HepG2 (cell line): ENCODE measurements around the gene FAM118A. TPM values are rescaled to one million over a fixed set of nuclear protein-coding genes. Genes with fewer than 3 reads are reported as not detected.
A peak's percentile ranks its signal among the peaks of the same experiment; 100 is the strongest.

Experiments used
- ARNT2 ChIP-seq: sonication (generic); formaldehyde crosslinking; IDR thresholded peaks from 2 replicates; pipeline ENCODE4 v1.8.0; 2022; ENCODE audit warnings: mild to moderate bottlenecking, low read depth, missing genetic modification reagents, moderate library complexity
- BORCS8-MEF2B ChIP-seq: sonication (generic); formaldehyde crosslinking; IDR thresholded peaks from 2 replicates; pipeline ENCODE4 v1.8.0; 2022; ENCODE audit warnings: mild to moderate bottlenecking, missing genetic modification reagents
- DMAP1 ChIP-seq: IDR thresholded peaks from 2 replicates; pipeline ENCODE4 v1.6.1; 2016
- ELF3 ChIP-seq: IDR thresholded peaks from 2 replicates; pipeline ENCODE4 v1.6.1; 2016; ENCODE audit warnings: missing genetic modification reagents, missing compliant biosample characterization
- ETV5 ChIP-seq: IDR thresholded peaks from 2 replicates; pipeline ENCODE4 v1.6.1; 2018; ENCODE audit warnings: missing biosample characterization, missing genetic modification reagents, inconsistent platforms, borderline replicate concordance
- EZH2 ChIP-seq: conservative IDR thresholded peaks from 2 replicates; pipeline ENCODE4 v1.6.1; 2012; ENCODE audit warnings: mild to moderate bottlenecking, low read depth, low read length, moderate library complexity
- HMG20A ChIP-seq: IDR thresholded peaks from 2 replicates; pipeline ENCODE4 v1.6.1; 2016; ENCODE audit warnings: borderline replicate concordance
- IRF1 ChIP-seq: sonication (generic); formaldehyde crosslinking; IDR thresholded peaks from 2 replicates; pipeline ENCODE4 v1.4.0; 2020; ENCODE audit warnings: low read depth, mild to moderate bottlenecking, missing genetic modification reagents
- KLF13 ChIP-seq: sonication (generic); formaldehyde crosslinking; IDR thresholded peaks from 2 replicates; pipeline ENCODE4 v1.4.0; 2020; ENCODE audit warnings: mild to moderate bottlenecking, missing genetic modification reagents
- NFKB2 ChIP-seq: sonication (generic); formaldehyde crosslinking; IDR thresholded peaks from 2 replicates; pipeline ENCODE4 v1.4.0; 2020; ENCODE audit warnings: missing genetic modification reagents, borderline replicate concordance
- REXO4 ChIP-seq: sonication (generic); formaldehyde crosslinking; IDR thresholded peaks from 2 replicates; pipeline ENCODE4 v1.8.0; 2022; ENCODE audit warnings: missing genetic modification reagents, mild to moderate bottlenecking, borderline replicate concordance
- RNF219 ChIP-seq: sonication (generic); formaldehyde crosslinking; IDR thresholded peaks from 2 replicates; pipeline ENCODE4 v1.5.0; 2020; ENCODE audit warnings: mild to moderate bottlenecking, missing genetic modification reagents
- SNAI1 ChIP-seq: sonication (generic); formaldehyde crosslinking; IDR thresholded peaks from 2 replicates; pipeline ENCODE4 v1.5.0; 2020; ENCODE audit warnings: mild to moderate bottlenecking, missing genetic modification reagents, borderline replicate concordance
- SRSF1 ChIP-seq: fragments of 200-400 bp; formaldehyde crosslinking; optimal IDR thresholded peaks from 2 replicates; pipeline ENCODE3; 2017; ENCODE audit warnings: mild to moderate bottlenecking, low read depth, low read length, moderate library complexity
- THYN1 ChIP-seq: sonication (generic); formaldehyde crosslinking; IDR thresholded peaks from 2 replicates; pipeline ENCODE4 v1.8.1; 2023; ENCODE audit warnings: low read depth, mild to moderate bottlenecking, moderate library complexity, missing genetic modification reagents, borderline replicate concordance
- ZNF7 ChIP-seq: IDR thresholded peaks from 2 replicates; pipeline ENCODE4 v1.6.1; 2016; ENCODE audit warnings: missing biosample characterization, missing genetic modification reagents
- polyA plus RNA-seq, 8 experiments: library from polyadenylated mRNA; depleted of rRNA in 3 of 8; stranded (reverse) in 7 of 8; unstranded in 1 of 8; fragments of >200 nt; fragmentation: Illumina TruSeq in 4 of 8; extraction: Trizol in 4 of 8; gene quantifications; 2 replicates each; pipeline versions ENCODE4 v1.2.1 to v1.2.3, GENCODE V29; 2011 to 2016; ENCODE audit warnings: low read depth in 4 of 8, missing spikeins in 1 of 8, mixed read lengths in 1 of 8; ENCODE audit not compliant: insufficient read depth in 1 of 8
- total RNA-seq, 5 experiments: library from RNA; depleted of rRNA; stranded (reverse); fragments of >200 nt; fragmentation: Illumina TruSeq; extraction: Trizol; gene quantifications; 2 replicates each; pipeline ENCODE4 v1.2.3, GENCODE V29; 2016; ENCODE audit warnings: low read depth in 1 of 5
- TF ChIP-seq, protein P1 (sequence below): sonication (generic); formaldehyde crosslinking; IDR thresholded peaks from 2 replicates; pipeline ENCODE4 v1.5.0; 2020; ENCODE audit warnings: missing genetic modification reagents, mild to moderate bottlenecking, borderline replicate concordance
- TF ChIP-seq, protein P2 (sequence below): IDR thresholded peaks from 2 replicates; pipeline ENCODE4 v1.6.1; 2016; ENCODE audit warnings: mild to moderate bottlenecking
- TF ChIP-seq, protein P3 (sequence below): sonication (generic); IDR thresholded peaks from 2 replicates; pipeline ENCODE4 v1.6.1; 2016; ENCODE audit warnings: low read depth, borderline replicate concordance
- TF ChIP-seq, protein P4 (sequence below): sonication (generic); formaldehyde crosslinking; IDR thresholded peaks from 2 replicates; pipeline ENCODE4 v1.4.0; 2020; ENCODE audit warnings: mild to moderate bottlenecking, missing genetic modification reagents

The FAM118A gene
- total and polyA plus RNA-seq, 2 of the 13 experiments (the other 11 are each of a cell fraction or from before 2014, with no cell fraction given) = 36.7 to 48.2 TPM

DNA sequence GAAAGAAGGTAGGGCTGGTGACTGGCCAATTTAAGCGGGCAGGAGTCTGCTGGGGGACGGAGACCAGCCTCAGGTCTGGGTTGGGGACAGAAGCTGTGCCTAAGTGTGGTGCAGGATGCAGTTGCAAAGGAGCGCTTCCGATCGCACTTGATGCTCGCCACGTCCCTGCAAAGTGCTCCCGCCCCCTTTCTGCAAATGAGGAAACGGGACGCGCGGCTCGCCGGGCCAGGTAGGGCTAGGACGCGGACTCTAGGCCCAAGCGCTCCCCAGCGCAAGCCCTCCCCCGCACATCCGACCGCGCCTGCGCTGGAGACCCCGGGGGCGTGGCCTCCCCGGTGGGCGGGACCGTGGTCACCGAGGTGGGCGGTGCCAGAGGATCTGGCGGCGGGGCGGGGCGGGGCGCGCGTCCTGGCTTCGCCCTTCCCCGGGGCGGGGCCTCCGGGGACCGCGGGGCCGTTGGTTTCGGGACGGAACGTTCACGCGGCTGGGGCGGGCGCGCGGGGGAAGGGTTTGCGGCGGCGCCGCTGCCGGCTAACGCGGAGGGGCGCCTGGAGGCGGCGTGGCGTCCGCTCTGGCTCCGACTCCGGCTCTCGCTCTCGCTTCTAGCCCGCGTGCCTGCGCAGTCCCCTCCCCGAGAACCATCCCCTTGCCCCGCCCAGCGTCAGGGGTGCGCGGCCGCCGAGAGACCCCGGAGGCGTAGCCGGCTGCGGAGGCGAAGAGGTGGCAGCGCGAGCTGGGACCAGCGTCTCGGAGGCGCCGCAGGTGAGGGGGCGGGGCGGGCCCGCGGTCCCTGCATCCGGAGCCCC, at the start of gene FAM118A (continued):
- TF ChIP-seq, protein P1, sequence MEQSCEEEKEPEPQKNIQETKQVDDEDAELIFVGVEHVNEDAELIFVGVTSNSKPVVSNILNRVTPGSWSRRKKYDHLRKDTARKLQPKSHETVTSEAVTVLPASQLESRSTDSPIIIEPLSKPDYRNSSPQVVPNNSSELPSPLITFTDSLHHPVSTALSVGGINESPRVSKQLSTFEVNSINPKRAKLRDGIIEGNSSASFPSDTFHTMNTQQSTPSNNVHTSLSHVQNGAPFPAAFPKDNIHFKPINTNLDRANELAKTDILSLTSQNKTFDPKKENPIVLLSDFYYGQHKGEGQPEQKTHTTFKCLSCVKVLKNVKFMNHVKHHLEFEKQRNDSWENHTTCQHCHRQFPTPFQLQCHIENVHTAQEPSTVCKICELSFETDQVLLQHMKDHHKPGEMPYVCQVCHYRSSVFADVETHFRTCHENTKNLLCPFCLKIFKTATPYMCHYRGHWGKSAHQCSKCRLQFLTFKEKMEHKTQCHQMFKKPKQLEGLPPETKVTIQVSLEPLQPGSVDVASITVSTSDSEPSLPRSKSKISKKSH = no peak
- TF ChIP-seq NFKB2 (CRISPR knock-in tag) (0 out of 2 replicates have a peak, but pooled peaks have one; percentile 10), REXO4 (no peak), ARNT2 (CRISPR knock-in tag) (no peak; the same call in 1 of the 2 replicates), SNAI1 (CRISPR knock-in tag) (0 out of 2 replicates have a peak, but pooled peaks have one; percentile 29), RNF219 (CRISPR knock-in tag) (no peak), ZNF7 (CRISPR knock-in tag) (no peak), HMG20A (CRISPR knock-in tag) (no peak), ELF3 (peak; percentile 91), THYN1 (no peak), EZH2 (no peak), DMAP1 (CRISPR knock-in tag) (peak; percentile 32), IRF1 (no peak), ETV5 (peak; percentile 64; the same call in 1 of the 2 replicates), SRSF1 (no peak), BORCS8-MEF2B (CRISPR knock-in tag) (peak; percentile 69), KLF13 (no peak)
- TF ChIP-seq, protein P2, sequence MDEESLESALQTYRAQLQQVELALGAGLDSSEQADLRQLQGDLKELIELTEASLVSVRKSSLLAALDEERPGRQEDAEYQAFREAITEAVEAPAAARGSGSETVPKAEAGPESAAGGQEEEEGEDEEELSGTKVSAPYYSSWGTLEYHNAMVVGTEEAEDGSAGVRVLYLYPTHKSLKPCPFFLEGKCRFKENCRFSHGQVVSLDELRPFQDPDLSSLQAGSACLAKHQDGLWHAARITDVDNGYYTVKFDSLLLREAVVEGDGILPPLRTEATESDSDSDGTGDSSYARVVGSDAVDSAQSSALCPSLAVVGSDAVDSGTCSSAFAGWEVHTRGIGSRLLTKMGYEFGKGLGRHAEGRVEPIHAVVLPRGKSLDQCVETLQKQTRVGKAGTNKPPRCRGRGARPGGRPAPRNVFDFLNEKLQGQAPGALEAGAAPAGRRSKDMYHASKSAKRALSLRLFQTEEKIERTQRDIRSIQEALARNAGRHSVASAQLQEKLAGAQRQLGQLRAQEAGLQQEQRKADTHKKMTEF (CRISPR knock-in tag) = peak; percentile 73
- TF ChIP-seq, protein P3, sequence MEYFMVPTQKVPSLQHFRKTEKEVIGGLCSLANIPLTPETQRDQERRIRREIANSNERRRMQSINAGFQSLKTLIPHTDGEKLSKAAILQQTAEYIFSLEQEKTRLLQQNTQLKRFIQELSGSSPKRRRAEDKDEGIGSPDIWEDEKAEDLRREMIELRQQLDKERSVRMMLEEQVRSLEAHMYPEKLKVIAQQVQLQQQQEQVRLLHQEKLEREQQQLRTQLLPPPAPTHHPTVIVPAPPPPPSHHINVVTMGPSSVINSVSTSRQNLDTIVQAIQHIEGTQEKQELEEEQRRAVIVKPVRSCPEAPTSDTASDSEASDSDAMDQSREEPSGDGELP = no peak
- TF ChIP-seq, protein P4, sequence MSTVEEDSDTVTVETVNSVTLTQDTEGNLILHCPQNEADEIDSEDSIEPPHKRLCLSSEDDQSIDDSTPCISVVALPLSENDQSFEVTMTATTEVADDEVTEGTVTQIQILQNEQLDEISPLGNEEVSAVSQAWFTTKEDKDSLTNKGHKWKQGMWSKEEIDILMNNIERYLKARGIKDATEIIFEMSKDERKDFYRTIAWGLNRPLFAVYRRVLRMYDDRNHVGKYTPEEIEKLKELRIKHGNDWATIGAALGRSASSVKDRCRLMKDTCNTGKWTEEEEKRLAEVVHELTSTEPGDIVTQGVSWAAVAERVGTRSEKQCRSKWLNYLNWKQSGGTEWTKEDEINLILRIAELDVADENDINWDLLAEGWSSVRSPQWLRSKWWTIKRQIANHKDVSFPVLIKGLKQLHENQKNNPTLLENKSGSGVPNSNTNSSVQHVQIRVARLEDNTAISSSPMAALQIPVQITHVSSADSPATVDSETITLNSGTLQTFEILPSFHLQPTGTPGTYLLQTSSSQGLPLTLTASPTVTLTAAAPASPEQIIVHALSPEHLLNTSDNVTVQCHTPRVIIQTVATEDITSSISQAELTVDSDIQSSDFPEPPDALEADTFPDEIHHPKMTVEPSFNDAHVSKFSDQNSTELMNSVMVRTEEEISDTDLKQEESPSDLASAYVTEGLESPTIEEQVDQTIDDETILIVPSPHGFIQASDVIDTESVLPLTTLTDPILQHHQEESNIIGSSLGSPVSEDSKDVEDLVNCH = no peak
